Uterus (tissue), 2 donors: Measurements from ENCODE around the gene TM2D3.

ENCODE experiments used
- CTCF ChIP-seq, 4 experiments: fragments of 200-600 bp in 2 of 4; fragments of 450-650 bp in 2 of 4; sonication (generic) in 2 of 4; IDR thresholded peaks; one replicate each; pipeline ENCODE4 v1.5.1; 2016 to 2019; ENCODE audit warnings: antibody characterized with exemption in 4 of 4, mild to moderate bottlenecking in 2 of 4, moderate library complexity in 1 of 4
- POLR2A ChIP-seq, 2 donors: fragments of 450-650 bp; IDR thresholded peaks; one replicate each; pipeline ENCODE4 v1.6.1; 2016; ENCODE audit warnings: antibody characterized with exemption in 2 of 2, mild to moderate bottlenecking in 1 of 2, moderate library complexity in 1 of 2

DNA sequence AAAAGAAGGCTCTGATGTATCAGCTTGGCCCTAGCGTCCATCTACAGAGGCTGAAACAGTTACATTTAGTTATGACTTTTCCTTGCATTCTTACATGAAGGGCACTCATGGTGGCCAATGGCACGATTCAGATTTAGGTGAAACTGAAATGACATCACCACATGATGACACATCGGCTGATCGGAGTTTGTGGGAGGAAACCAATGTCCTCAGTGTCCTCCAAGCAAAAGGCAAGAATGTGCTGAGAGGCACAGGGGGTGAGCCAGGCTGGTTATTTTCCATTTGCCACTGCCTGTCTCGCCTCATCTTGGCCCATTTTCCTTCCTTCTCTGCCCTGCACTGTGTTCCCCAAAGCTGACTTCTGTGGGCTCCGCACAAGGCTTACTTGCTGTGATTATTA is 37.7 kb upstream of the TM2D3 start:
- TF ChIP-seq CTCF (IDR thresholded peaks at IDR 0.05): no peak
- no peak for TF ChIP-seq POLR2A (IDR thresholded peaks at IDR 0.05)
